ENCODE data around the gene UBE2J2. TPM values are rescaled to one million over a fixed set of nuclear protein-coding genes. Genes with fewer than 3 reads are reported as not detected.

UBE2J2 gene
- total RNA-seq, 2 donors from 2014 or later, result 43.1 to 83.3 TPM

GRCh38 chr1:1311107-1312104, 37.8 kb upstream of the UBE2J2 start:
- H3K9ac ChIP-seq (ENCODE audit: low read depth in 2 of 2, low read length in 2 of 2), result no peak overlapping the region
- DNase-seq, result no peak
- H3K36me3 ChIP-seq, result no peaks in the 10 kb centered on the region
- no peak overlapping the region for H3K27ac ChIP-seq
- TF ChIP-seq CTCF (IDR thresholded peaks at IDR 0.05), result no peak
- H3K4me1 ChIP-seq, result peaks cover 10% of the 10 kb centered on the region
- no peaks in the 10 kb centered on the region for H3K27me3 ChIP-seq
- no peak overlapping the region for H3K4me3 ChIP-seq
- no peaks in the 10 kb centered on the region for H3K9me3 ChIP-seq
- intact Hi-C loops (cut with DNase I), result no loop called here

GRCh38 chr1:1310476-1311053, 36.9 kb upstream of the UBE2J2 start:
- intact Hi-C loops (cut with DNase I), result no loop called here
- no peaks in the 10 kb centered on the region for H3K27me3 ChIP-seq
- H3K9me3 ChIP-seq, result no peaks in the 10 kb centered on the region
- peaks cover 18% of the 10 kb centered on the region for H3K4me1 ChIP-seq
- DNase-seq, result no peak
- H3K9ac ChIP-seq (ENCODE audit: low read depth in 2 of 2, low read length in 2 of 2), result no peak overlapping the region
- no peak overlapping the region for H3K4me3 ChIP-seq
- no peak overlapping the region for H3K27ac ChIP-seq
- H3K36me3 ChIP-seq, result no peaks in the 10 kb centered on the region
- no peak for TF ChIP-seq CTCF (IDR thresholded peaks at IDR 0.05)

DNA sequence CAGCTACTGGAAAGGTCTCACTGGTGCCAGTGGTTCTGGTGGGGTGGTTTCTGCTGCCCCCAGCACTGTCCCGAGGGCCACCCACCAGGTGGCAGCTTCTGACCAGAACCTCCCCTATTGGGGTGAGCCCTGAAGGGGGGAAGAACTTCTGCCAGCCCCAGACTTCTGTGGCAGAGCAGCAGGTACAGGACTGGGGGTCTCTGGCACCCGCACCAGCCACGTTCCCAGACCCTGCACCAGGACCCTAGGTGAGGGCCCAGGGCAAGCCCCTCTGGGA, 36.4 kb upstream of the UBE2J2 start:
- Histone ChIP-seq H3K4me3 (no peak overlapping the region), H3K9me3 (no peaks in the 10 kb centered on the region)

DNA sequence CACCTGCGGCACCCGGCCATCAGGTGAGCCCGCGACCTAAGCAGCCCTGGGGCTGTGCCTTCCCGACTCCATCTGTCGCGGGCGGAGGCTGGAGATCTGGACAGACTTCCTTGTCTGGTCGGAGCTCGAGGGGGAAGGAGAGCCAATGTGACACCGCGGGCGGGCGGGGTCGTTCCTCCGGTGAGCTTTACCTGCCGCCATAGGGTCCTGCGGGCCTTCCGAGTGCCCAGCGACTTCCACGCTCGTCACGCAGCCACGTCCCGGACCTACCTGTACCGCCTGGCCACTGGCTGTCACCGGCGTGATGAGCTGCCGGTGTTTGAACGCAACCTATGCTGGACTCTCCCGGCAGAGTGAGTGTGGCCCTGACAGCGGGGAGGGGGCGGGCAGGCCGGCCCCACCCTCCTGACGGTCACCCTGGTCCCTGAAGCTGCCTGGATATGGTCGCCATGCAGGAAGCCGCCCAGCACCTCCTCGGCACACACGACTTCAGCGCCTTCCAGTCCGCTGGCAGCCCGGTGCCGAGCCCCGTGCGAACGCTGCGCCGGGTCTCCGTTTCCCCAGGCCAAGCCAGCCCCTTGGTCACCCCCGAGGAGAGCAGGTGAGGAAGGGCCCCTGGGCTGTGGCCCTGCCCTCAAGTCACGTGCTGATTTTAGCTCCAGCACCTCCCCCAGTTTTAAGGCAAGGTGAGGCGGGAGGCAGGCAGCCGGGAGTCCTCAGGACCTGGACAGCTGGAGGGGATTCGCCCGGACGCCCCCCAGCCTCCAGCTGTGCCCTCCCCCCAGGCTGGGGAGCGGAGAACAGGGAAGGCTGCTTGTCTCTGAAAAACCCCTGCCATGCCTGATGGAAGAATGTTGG, 35.8 kb upstream of the UBE2J2 start:
- TF ChIP-seq CTCF (IDR thresholded peaks at IDR 0.05), result no peak
- Histone ChIP-seq H3K27ac (peak overlapping the region; percentile 88), H3K4me3 (peak overlapping the region; percentile 80), H3K27me3 (no peaks in the 10 kb centered on the region), H3K4me1 (peaks cover 29% of the 10 kb centered on the region), H3K9me3 (no peaks in the 10 kb centered on the region), H3K36me3 (no peaks in the 10 kb centered on the region), H3K9ac (ENCODE audit: low read depth in 2 of 2, low read length in 2 of 2) (peak overlapping the region; percentile 77 to 97)
- intact Hi-C loops (cut with DNase I), result no loop called here
- DNase-seq, result peak; percentile 59

More for the DNA sequence above, 36.4 kb upstream of the UBE2J2 start:
- TF ChIP-seq CTCF (IDR thresholded peaks at IDR 0.05), result no peak
- Histone ChIP-seq H3K36me3 (no peaks in the 10 kb centered on the region), H3K4me1 (peaks cover 23% of the 10 kb centered on the region), H3K27me3 (no peaks in the 10 kb centered on the region), H3K27ac (no peak overlapping the region), H3K9ac (ENCODE audit: low read depth in 2 of 2, low read length in 2 of 2) (no peak overlapping the region)
- intact Hi-C loops (cut with DNase I), result no loop called here
- no peak for DNase-seq

DNA sequence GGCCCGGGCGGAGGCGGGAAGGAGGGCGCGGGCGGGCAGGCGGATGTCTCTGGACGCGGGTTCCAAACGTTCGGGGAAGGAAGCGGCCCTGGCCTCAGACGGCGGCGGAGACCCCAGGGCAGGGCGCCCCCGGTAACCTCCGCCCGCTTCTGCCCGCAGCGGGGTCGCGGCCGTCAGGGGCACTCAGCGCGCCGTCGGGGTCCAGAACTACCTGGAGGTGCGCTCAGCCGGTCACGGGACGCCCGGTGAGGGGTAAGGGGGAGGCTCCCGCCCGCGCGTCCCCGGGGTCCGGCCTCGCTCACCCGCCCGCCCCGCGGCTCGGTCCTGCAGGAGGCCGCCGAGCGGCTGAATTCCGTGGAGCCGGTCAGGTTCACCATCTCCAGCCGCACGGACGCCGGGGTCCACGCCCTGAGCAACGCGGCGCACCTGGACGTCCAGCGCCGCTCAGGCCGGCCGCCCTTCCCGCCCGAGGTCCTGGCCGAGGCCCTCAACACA, 35.1 kb upstream of the UBE2J2 start:
- Histone ChIP-seq H3K9me3 (no peaks in the 10 kb centered on the region), H3K9ac (ENCODE audit: low read depth in 2 of 2, low read length in 2 of 2) (peak overlapping the region; percentile 77 to 97), H3K27ac (peak overlapping the region; percentile 88), H3K4me3 (peak overlapping the region; percentile 80), H3K36me3 (no peaks in the 10 kb centered on the region), H3K4me1 (peaks cover 30% of the 10 kb centered on the region), H3K27me3 (no peaks in the 10 kb centered on the region)
- DNase-seq, result no peak
- no peak for TF ChIP-seq CTCF (IDR thresholded peaks at IDR 0.05)
- intact Hi-C loops (cut with DNase I), result no loop called here

All from colonic mucosa (tissue), 4 donors.